ENCODE measurements around the gene ANKRD1.

The ANKRD1 gene

GRCh38 chr10:90866050-90866598, 54.8 kb downstream of the ANKRD1 start:
- POLR2A ChIA-PET (ENCODE audit: low non-redundant PET) = no interaction called here
- no peak overlapping the region for H3K27ac ChIP-seq
- TF ChIP-seq CTCF (conservative IDR thresholded peaks at IDR 0.05; ENCODE audit: low read depth) = no peak
- no peak for DNase-seq (ENCODE audit: low spot score)
- CTCF ChIA-PET = interaction anchor here (0.6 to 2.1 kb wide), 15 partner anchors 14 to 1072 kb away, joined by 3 to 12 read pairs (median 4); no protein-coding TSS in a partner anchor

GRCh38 chr10:90865401-90865800, 55.5 kb downstream of the ANKRD1 start:
- ChIA-PET POLR2A (ENCODE audit: low non-redundant PET) (no interaction called here), CTCF (interaction anchor here (0.6 to 2.1 kb wide), 17 partner anchors 14 to 1089 kb away, joined by 3 to 12 read pairs (median 3); no protein-coding TSS in a partner anchor)
- TF ChIP-seq CTCF (conservative IDR thresholded peaks at IDR 0.05; ENCODE audit: low read depth) = peak; percentile 26; the same call in 1 of the 2 replicates
- H3K27ac ChIP-seq = no peak overlapping the region
- DNase-seq (ENCODE audit: low spot score) = no peak

- ChIA-PET POLR2A (ENCODE audit: low non-redundant PET) (no interaction called here), CTCF (interaction anchor here (0.6 to 1.3 kb wide), 25 partner anchors 9 to 1630 kb away, joined by 3 to 15 read pairs (median 4); partner anchors contain the start of gene RPP30)
- peak; percentile 58 for DNase-seq (ENCODE audit: low spot score)
- no peak overlapping the region for H3K27ac ChIP-seq
- peak; percentile 93 for TF ChIP-seq CTCF (conservative IDR thresholded peaks at IDR 0.05; ENCODE audit: low read depth)
Measured at GRCh38 chr10:90862908-90863514, 57.9 kb downstream of the ANKRD1 start.

Data from RWPE1 (cell line).